B cell (primary cell): Measurements from ENCODE around the gene MC5R. TPM values are rescaled to one million over a fixed set of nuclear protein-coding genes. Genes with fewer than 3 reads are reported as not detected.

Experiments used
- ATAC-seq: fragments of 200-7000 bp; cut with Tn5 transposase; one replicate; pipeline ENCODE4 v1.10.0; 2021; ENCODE audit warnings: low read depth, mild to moderate bottlenecking, moderate number of reproducible peaks, moderate library complexity
- CTCF ChIA-PET: fragments of 350-600 bp; sonication (Branson Sonifier 250); formaldehyde crosslinking; loops from one replicate; lab custom pipeline; 2021; ENCODE audit warnings: antibody characterized with exemption, inconsistent platforms; lab: Charles Lee
- POLR2A ChIA-PET: fragments of 350-600 bp; sonication (Branson Sonifier 250); formaldehyde crosslinking; loops from one replicate; lab custom pipeline; 2021; ENCODE audit warnings: antibody characterized with exemption; lab: Charles Lee
- DNase-seq: peaks from one replicate; pipeline ENCODE4 v3.0.0; 2013
- H2AFZ ChIP-seq: 2 replicates; pipeline ENCODE4 v1.6.1; 2012; ENCODE audit warnings: mild to moderate bottlenecking, low read depth, low read length; ENCODE audit not compliant: insufficient read depth, poor library complexity, severe bottlenecking
- H3K27ac ChIP-seq, 2 donors: 1 replicate in 1 of 2; 2 replicates in 1 of 2; pipeline ENCODE4 v1.5.1; 2012 to 2013; ENCODE audit warnings: low read length in 2 of 2, mild to moderate bottlenecking in 2 of 2, moderate library complexity in 1 of 2
- H3K27me3 ChIP-seq, 4 experiments: fragments of 200-600 bp in 1 of 4; sonication (generic) in 1 of 4; replicated peaks in 1 of 4; 1 replicate in 2 of 4; 2 replicates in 2 of 4; pipeline versions ENCODE4 v1.6.1 to v1.7.0; 2013 to 2016; ENCODE audit warnings: low read length in 3 of 4, mild to moderate bottlenecking in 2 of 4, mixed read lengths in 1 of 4, moderate library complexity in 1 of 4; ENCODE audit not compliant: insufficient read depth in 4 of 4, control insufficient read depth in 3 of 4; ENCODE audit errors: control extremely low read depth in 1 of 4
- H3K36me3 ChIP-seq, 2 experiments: replicated peaks in 1 of 2; 1 replicate in 1 of 2; 2 replicates in 1 of 2; pipeline versions ENCODE4 v1.6.1 to v1.7.1; 2013; ENCODE audit warnings: low read length in 1 of 2; ENCODE audit not compliant: insufficient read depth in 2 of 2, control insufficient read depth in 1 of 2; ENCODE audit errors: control extremely low read depth in 1 of 2, extremely low read depth in 1 of 2
- H3K4me1 ChIP-seq, 2 donors: fragments of 200-600 bp in 1 of 2; sonication (generic) in 1 of 2; 1 replicate in 1 of 2; 2 replicates in 1 of 2; pipeline versions ENCODE4 v1.5.1 to v1.6.1; 2013 to 2017; ENCODE audit warnings: low read length in 2 of 2; ENCODE audit not compliant: control insufficient read depth in 2 of 2, insufficient read depth in 2 of 2
- H3K4me2 ChIP-seq: replicated peaks from 2 replicates; pipeline ENCODE3; 2012; ENCODE audit warnings: mild to moderate bottlenecking, low read depth, low read length; ENCODE audit not compliant: poor library complexity, severe bottlenecking
- H3K4me3 ChIP-seq, 5 experiments: fragments of 200-600 bp in 1 of 5; sonication (generic) in 1 of 5; 1 replicate in 3 of 5; 2 replicates in 2 of 5; pipeline versions ENCODE4 v1.5.1 to v1.7.0; 2011 to 2016; ENCODE audit warnings: low read length in 4 of 5, mild to moderate bottlenecking in 4 of 5, low read depth in 2 of 5, control low read depth in 1 of 5, moderate library complexity in 1 of 5; ENCODE audit not compliant: insufficient read depth in 1 of 5; ENCODE audit errors: control extremely low read depth in 1 of 5, extremely low read depth in 1 of 5
- H3K79me2 ChIP-seq: fragments of 200-600 bp; sonication (generic); one replicate; pipeline ENCODE4 v1.6.0; 2016; ENCODE audit warnings: low read length; ENCODE audit not compliant: control insufficient read depth, insufficient read depth
- H3K9ac ChIP-seq: fragments of 200-600 bp; sonication (generic); 2 replicates; pipeline ENCODE4 v1.6.1; 2017; ENCODE audit warnings: mild to moderate bottlenecking, low read length, moderate library complexity
- H3K9me3 ChIP-seq, 3 donors: one replicate each; pipeline versions ENCODE4 v1.6.1 to v1.7.1; 2013; ENCODE audit warnings: low read length in 2 of 3; ENCODE audit not compliant: control insufficient read depth in 2 of 3, insufficient read depth in 1 of 3; ENCODE audit errors: control extremely low read depth in 1 of 3
- H4K20me1 ChIP-seq: 2 replicates; pipeline ENCODE4 v1.6.0; 2012; ENCODE audit warnings: mild to moderate bottlenecking, low read length; ENCODE audit not compliant: insufficient read depth, control insufficient read depth, poor library complexity, severe bottlenecking
- H3K27ac Mint-ChIP-seq: one replicate; pipeline ENCODE4 v1.8.0; 2021; ENCODE audit warnings: mixed read lengths
- H3K27me3 Mint-ChIP-seq: one replicate; pipeline ENCODE4 v1.8.0; 2021; ENCODE audit warnings: mixed read lengths
- H3K4me1 Mint-ChIP-seq: one replicate; pipeline ENCODE4 v1.8.0; 2021; ENCODE audit warnings: mixed read lengths
- H3K4me3 Mint-ChIP-seq: one replicate; pipeline ENCODE4 v1.8.0; 2021; ENCODE audit warnings: mixed read lengths
- H3K9me3 Mint-ChIP-seq: one replicate; pipeline ENCODE4 v1.8.0; 2022; ENCODE audit warnings: mixed read lengths; ENCODE audit not compliant: insufficient read depth
- CTCF ChIP-seq: fragments of 200-600 bp; IDR thresholded peaks from one replicate; pipeline ENCODE4 v1.8.0; 2022; ENCODE audit warnings: antibody characterized with exemption, mild to moderate bottlenecking
- EZH2 ChIP-seq: IDR thresholded peaks from 2 replicates; pipeline ENCODE4 v1.6.1; 2012; ENCODE audit warnings: borderline replicate concordance, low read depth, mild to moderate bottlenecking, moderate library complexity, low read length; ENCODE audit not compliant: insufficient read depth, poor library complexity, severe bottlenecking
- WGBS: methylation state at CpG from one replicate; pipeline ENCODE4 v1.1.5; 2013; ENCODE audit warnings: missing lambda C conversion rate; ENCODE audit not compliant: insufficient coverage; 5-methylcytosine and 5-hydroxymethylcytosine counted together
- intact Hi-C: fragments of 100-400 bp; cut with micrococcal nuclease; formaldehyde crosslinking; loops from one replicate; pipeline ENCODE4 v1.10.0; 2022
- polyA plus RNA-seq: library from polyadenylated mRNA; depleted of rRNA; stranded (reverse); fragments of >200 nt; gene quantifications from 2 replicates; pipeline ENCODE4 v1.2.3, GENCODE V29; 2012
- total RNA-seq, 2 donors: library from RNA; stranded (reverse); fragments of 120-200 nt in 1 of 2; gene quantifications; 1 replicate in 1 of 2; 2 replicates in 1 of 2; pipeline versions ENCODE4 v1.2.3 to v1.2.4, GENCODE V29; 2013 to 2022

Gene MC5R
- total and polyA plus RNA-seq, 2 donors (not counting 1 experiment from before 2014, with no cell fraction given) = not detected

GRCh38 chr18:13868501-13869271 is 44.7 kb downstream of the MC5R start:
- DNase-seq (no peak), ATAC-seq (no peak)
- Mint-ChIP-seq H3K4me1 (no peaks in the 10 kb centered on the region), H3K4me3 (no peak overlapping the region), H3K9me3 (no peaks in the 10 kb centered on the region), H3K27ac (no peak overlapping the region), H3K27me3 (peaks cover 45% of the 10 kb centered on the region)
- TF ChIP-seq EZH2 = no peak
- TF ChIP-seq CTCF = no peak
- H3K79me2 ChIP-seq = no peaks in the 10 kb centered on the region
- H3K36me3 ChIP-seq = no peaks in the 10 kb centered on the region
- H3K9me3 ChIP-seq = peaks cover 0 to 7% (median 0%) of the 10 kb centered on the region in 3 donors
- peaks cover 0 to 26% (median 4%) of the 10 kb centered on the region in 4 experiments for H3K27me3 ChIP-seq
- H3K4me2 ChIP-seq = no peak overlapping the region
- H4K20me1 ChIP-seq = no peaks in the 10 kb centered on the region
- no peak overlapping the region for H3K27ac ChIP-seq
- CTCF ChIA-PET = no interaction called here
- no peak overlapping the region for H3K4me3 ChIP-seq
- WGBS = 10% methylated on average over 37 of the region's 51 CpGs
- POLR2A ChIA-PET = no interaction called here
- H2AFZ ChIP-seq = no peak overlapping the region
- H3K4me1 ChIP-seq = no peaks in the 10 kb centered on the region
- intact Hi-C loops = no loop called here
- H3K9ac ChIP-seq = no peak overlapping the region

GRCh38 chr18:13871701-13872100 is 47.8 kb downstream of the MC5R start:
- Histone ChIP-seq H3K9me3 (peaks cover 0 to 7% (median 0%) of the 10 kb centered on the region in 3 donors), H3K27ac (no peak overlapping the region), H2AFZ (no peak overlapping the region), H3K4me3 (no peak overlapping the region), H3K79me2 (no peaks in the 10 kb centered on the region), H3K4me2 (no peak overlapping the region), H3K4me1 (no peaks in the 10 kb centered on the region), H3K9ac (no peak overlapping the region), H3K27me3 (peaks cover 0 to 26% (median 4%) of the 10 kb centered on the region in 4 experiments), H4K20me1 (no peaks in the 10 kb centered on the region), H3K36me3 (no peaks in the 10 kb centered on the region)
- 35% methylated on average over 10 of the region's 13 CpGs for WGBS
- ChIA-PET CTCF (no interaction called here), POLR2A (no interaction called here)
- H3K4me1 Mint-ChIP-seq = no peaks in the 10 kb centered on the region
- ATAC-seq (no peak), DNase-seq (no peak)
- TF ChIP-seq CTCF (no peak), EZH2 (no peak)
- H3K27ac Mint-ChIP-seq = no peak overlapping the region
- H3K4me3 Mint-ChIP-seq = no peak overlapping the region
- intact Hi-C loops = no loop called here
- no peaks in the 10 kb centered on the region for H3K9me3 Mint-ChIP-seq
- H3K27me3 Mint-ChIP-seq = peaks cover 33% of the 10 kb centered on the region
